GM10266 (cell line): ENCODE results near the gene CPSF3.

Source experiments
- DNase-seq: peaks from one replicate; pipeline ENCODE4 v3.0.0; 2012; ENCODE audit errors: extremely low spot score
- CTCF ChIP-seq: IDR thresholded peaks from 2 replicates; pipeline ENCODE4 v1.5.1; 2012; ENCODE audit warnings: mild to moderate bottlenecking, low read depth; ENCODE audit not compliant: control insufficient read depth, insufficient read depth; ENCODE audit errors: missing control alignments

CPSF3 gene

GRCh38 chr2:9405636-9406035, 17.8 kb upstream of the CPSF3 start:
- no peak for DNase-seq
- no peak for TF ChIP-seq CTCF

DNA sequence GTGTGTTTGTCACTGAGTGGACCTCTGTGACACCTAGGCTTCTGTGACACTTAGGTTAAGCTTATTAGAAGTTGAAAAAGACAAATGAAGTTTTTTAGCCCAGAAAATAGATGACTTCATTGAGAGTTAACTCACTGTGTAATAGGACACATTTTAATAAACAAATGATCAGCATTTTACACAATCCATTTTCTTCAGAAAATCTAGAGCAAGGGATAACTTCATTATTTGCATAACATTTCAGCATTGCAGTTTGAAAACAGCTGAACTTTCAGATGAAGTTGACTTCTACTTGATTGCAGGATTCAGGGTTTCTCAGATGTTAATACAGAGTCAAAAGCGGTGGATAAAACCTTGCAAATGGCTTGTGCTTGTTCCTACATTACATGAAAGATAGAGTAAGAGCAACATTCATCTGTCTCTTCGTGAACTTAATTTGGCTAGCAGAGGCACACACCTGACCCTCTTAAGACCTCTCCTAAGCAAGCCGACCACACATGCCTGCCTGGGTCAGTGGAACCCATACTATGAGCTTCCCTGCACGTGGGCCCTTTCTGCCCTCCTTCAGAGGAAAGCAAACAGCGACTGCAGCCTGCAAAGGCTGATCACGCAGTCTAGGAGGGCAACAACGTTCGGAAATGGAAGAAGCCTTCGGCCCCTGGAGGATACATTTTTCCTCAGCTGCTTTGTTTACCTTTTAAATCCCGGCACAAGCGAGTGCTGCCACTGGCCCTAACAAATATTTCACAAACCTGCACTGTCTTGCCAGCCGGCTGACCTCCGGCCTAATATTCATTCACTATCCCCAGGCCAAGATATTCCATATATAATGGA, 16.7 kb upstream of the CPSF3 start:
- DNase-seq = no peak
- TF ChIP-seq CTCF = no peak

DNA sequence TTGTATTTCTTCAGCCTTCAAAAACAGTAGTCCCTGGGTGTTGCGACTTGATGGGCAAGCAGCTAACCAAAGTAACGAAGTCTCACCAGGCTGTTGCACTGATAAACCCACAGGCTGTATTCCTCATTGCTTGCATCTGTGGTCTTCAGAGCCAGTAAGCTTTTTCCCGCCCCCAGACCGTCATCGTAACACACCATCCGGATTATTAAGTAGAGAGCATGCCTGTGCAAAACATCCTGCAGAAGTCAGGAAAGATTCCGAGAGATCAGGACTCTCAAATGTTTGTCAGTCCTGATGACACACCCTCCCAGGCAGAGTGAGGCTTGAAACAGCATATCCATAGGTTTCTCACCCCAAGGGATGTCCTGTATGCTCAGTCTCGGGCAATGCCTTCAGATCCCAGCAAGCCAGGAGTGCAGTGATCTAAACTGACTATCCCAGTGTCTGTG, 16.1 kb upstream of the CPSF3 start:
- no peak for DNase-seq

GRCh38 chr2:9408641-9409151, 14.8 kb upstream of the CPSF3 start:
- no peak for DNase-seq
- TF ChIP-seq CTCF = no peak

More for the DNA sequence above, 16.1 kb upstream of the CPSF3 start:
- TF ChIP-seq CTCF = no peak

DNA sequence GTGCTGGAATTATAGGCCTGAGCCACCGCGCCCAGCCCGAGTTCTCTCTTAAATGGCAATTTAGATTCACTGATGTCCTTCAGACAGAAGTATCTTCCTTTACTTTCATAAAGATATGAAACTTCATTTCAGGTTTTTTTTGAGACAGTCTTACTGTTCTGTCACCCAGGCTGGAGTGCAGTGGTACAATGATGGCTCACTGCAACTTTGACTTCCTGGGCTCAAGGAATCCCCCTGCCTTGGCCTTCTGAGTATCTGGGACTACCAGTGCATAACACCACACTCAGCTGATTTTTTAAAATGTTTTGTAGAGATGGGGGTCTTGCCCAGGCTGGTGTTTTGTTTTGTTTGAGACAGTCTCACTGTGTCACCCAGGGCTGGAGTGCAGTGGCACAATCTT, 13.3 kb upstream of the CPSF3 start:
- TF ChIP-seq CTCF = no peak

DNA sequence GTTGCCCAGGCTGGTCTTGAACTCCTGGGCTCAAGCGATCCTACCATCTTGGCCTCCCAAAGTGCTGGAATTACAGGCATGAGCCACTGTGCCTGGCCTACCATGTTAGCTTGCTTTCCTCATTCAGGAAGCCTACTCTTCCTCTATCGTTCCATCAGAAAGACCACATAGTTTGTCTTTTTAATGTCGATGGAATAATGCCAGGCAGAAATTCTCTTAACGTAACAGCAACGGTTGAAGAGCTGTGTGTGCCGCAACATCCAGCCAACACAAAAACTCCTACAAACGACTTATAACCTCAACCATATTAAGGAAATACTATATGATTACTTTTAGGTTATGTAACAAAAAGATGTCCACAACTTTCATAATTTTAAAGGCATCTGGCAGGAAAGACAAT, 10.7 kb upstream of the CPSF3 start:
- DNase-seq = no peak
- no peak for TF ChIP-seq CTCF

More for the DNA sequence above, 13.3 kb upstream of the CPSF3 start:
- no peak for DNase-seq

GRCh38 chr2:9415516-9416169, 7.8 kb upstream of the CPSF3 start:
- DNase-seq = no peak
- TF ChIP-seq CTCF = no peak
